HUDEP-2 (cell line): ENCODE measurements around the gene MRS2.
A peak's percentile ranks its signal among the peaks of the same experiment; 100 is the strongest.
"Not testable (repeated sequence)": the region's sequence is repeated elsewhere in the genome, so short reads cannot be mapped to it uniquely, and the experiment has no call there.

ENCODE experiments used
- DNase-seq, 76 experiments: peaks; one replicate each; lab custom pipeline; 2025; ENCODE audit not compliant: unreplicated experiment in 76 of 76; lab: John Stamatoyannopoulos, UW

MRS2 gene

GRCh38 chr6:24385536-24386269, 17.0 kb upstream of the MRS2 start:
- no peak for DNase-seq

DNA sequence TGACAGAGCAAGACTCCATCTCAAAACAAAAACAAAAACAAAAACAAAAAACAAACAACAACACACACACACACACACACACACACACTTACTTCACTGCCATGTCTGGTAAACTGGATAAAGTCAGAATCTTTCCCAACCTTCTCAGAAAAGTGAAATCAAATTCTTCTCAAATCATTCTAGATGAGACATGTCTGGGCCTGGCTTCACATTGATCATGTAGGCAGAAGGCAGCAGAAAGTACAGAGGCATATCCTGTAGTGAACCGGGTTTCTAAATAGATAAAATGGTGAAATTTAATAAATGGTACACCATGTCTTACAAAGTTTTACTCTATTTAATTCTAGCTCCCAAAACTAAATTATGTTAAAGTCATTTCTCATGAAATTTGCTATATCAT, 14.9 kb upstream of the MRS2 start:
- DNase-seq: no peak

DNA sequence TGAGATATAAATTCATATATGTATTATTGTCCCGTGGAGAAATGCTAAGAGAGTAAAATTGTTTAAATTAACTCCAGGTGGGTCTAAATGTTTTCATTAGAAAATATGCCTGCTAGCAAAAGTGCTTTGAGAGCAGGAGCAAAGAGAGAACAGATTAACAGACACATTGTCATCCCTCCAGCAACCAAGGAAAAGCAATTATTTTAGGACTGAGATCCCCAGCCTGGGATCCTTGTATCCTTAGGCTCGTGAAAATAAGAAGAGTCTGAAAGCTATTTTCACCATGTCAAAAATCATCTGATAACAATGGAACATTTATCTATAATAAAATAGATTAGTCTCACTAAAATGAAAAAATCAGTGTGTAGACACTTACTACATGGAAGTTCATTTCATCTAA, 11.5 kb upstream of the MRS2 start:
- no peak for DNase-seq

DNA sequence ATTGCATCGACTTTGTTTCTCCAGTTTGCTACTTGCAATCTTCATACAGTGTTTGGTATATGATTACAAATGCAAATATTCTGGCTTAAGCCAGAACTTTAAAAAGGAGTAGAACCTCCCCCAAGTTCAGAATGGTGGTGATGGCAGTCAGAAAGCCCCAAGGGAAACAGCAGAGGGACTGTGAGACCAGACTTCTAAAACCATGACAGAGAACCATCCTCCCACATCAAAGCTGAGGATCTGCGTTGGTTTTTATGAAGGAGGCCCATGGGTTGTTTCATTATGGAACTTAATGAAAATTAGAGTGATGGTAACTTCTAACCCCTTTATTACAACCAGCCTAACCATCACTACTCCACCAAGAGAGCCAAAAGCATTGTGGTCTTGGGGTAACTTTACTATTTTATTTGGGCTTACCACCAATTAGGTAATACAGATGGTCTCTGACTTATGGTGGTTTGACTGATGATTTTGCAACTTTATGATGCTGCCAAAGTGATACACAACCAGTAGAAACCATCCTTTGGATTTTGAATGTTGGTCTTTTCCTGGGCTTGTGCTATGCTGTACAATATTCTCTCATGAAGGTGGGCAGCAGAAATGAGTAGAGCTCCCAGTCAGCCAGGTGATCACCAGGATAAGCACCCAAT, 10.9 kb upstream of the MRS2 start:
- DNase-seq: no peak

DNA sequence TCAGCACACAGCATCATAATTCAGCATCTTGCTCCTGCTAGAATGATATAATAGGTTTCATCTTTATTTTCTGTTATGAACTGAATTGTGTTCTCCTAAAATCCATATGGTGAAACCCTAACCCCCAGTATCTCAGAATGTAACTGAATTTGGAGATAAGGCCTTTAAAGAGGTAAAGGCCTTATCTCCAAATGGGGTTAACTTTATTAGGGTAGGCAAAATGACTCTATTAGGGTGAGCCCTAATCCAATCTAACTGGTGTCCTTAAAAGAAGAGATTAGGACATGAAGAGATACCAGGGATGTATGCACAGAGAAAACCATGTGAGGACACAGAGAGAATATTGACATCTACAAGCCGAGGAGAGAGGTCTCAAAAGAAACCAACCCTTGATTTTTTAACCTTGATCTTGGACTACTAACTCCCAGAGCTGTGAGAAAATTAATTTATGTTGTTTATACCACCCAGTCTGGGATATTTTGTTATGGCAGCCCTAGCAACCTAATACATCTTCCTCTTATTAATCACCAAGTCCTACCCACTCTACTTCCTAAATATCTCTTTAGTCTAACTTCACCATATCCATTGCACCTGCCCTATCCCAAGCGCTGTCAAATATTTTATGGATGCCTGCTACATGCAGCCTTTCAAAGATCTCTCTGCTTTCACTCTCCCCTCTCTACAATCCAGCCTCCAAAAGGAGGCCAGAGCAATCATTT, 8.5 kb upstream of the MRS2 start:
- no peak for DNase-seq

DNA sequence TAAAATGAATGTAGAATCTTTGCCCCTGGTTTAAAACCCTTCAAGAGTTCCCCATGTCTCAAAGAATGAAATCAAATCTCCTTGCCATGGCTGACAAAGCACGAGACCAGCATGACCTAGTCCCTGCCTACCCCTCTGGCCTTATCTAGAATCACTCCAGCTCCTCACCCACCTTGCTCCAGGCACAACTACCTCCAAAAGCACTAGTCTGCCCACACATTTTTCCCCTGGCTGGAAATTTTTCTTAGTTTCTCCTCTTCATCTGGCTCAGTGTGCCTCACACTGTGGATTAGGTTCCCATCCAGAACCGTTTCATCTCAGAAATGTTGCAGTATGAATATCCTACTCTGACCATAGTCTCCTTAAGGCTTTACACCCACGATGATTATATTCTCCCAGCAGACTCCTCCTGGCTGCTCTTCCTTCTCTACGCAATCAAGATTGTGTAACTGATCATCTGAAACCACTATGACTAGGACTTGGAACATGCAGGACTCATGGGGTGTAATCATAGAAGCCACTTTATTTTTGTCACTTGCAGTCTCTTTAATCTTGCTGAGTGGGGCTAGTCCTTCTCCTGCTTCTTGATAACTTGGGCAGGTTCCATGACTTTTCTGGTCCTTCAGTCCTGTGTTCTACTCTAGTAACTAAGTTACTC, 7.8 kb upstream of the MRS2 start:
- peak in 2 of 76 experiments; percentile 11 to 17 for DNase-seq

DNA sequence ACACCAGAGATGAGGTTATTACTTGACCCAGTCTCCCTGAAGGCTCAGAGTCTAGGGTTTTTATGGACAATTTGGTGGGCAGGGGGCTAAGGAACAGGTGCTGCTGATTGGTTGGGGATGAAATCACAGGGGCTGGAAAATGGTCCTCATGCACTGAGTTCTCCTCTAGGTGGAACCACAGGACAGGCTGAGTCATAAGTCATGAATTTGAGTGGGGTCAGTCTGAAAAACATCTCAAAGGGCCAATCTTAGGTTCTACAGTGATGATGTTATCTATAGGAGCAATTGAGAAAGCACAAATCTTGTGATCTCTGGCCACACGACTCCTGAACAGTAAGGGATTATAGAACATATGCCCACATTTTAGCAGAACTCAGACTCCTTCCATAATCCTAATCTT, 5.9 kb upstream of the MRS2 start:
- DNase-seq: no peak

DNA sequence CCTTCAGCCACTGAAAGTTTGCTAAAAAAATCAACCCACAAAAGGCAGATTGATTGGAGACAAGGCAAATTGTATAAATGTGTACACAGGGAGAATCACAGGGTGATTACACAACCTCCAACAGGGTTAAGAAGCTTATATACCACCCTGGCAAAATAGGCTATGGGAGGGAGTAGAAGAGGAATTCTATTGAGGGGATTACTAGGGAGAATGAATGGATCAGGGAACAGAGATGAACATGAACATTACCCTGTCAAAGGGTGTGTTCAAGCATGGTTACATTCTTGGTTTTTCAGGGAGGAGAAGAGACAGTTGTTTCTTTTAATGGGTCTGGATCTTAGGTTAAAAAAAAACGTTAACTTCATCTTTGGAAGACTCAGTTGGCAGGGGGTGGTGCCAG, 5.1 kb upstream of the MRS2 start:
- DNase-seq: no peak

- peak in 1 of 76 experiments; percentile 32 for DNase-seq
Observed at GRCh38 chr6:24400045-24401039, 2.4 kb upstream of the MRS2 start.

DNA sequence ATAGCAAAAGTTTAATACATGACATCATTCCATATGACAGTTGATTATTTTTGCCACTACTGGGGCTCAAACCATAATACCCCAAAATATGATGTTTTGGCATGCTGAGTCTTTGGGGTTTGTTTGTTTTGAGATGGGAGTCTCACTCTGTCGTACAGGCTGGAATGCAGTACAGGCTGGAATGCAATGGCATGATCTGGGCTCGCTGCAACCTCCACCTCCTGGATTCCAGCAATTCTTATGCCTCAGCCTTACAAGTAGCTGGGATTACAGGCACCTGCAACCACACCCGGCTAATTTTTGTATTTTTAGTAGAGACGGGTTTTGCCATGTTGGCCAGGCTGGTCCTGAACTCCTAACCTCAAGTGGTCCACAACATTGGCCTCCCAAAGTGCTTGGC, 1.3 kb upstream of the MRS2 start:
- no peak for DNase-seq

DNA sequence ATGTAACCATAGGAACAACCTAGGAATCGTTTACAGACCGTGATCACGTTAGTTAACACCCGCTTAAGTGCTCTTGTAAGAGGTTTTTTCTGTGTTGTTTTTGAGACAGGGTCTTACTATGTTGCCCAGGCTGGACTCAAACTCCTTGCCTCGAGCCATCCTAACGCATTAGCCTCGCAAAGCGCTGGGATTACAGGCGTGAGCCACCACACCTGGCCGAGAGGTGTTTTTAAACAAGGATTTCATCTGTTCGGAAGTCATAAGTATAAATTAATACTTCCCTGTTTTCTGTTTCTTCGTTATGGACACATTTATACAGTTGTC, 727 bp downstream of the MRS2 start:
- peak in 3 of 76 experiments; percentile 24 to 37 (median 32) for DNase-seq

GRCh38 chr6:24405262-24405661, 2.5 kb downstream of the MRS2 start:
- no peak for DNase-seq

- no peak for DNase-seq
Observed at GRCh38 chr6:24408719-24409410, 6.1 kb downstream of the MRS2 start.

- DNase-seq: no peak
Observed at GRCh38 chr6:24410622-24411021, 7.9 kb downstream of the MRS2 start.

DNA sequence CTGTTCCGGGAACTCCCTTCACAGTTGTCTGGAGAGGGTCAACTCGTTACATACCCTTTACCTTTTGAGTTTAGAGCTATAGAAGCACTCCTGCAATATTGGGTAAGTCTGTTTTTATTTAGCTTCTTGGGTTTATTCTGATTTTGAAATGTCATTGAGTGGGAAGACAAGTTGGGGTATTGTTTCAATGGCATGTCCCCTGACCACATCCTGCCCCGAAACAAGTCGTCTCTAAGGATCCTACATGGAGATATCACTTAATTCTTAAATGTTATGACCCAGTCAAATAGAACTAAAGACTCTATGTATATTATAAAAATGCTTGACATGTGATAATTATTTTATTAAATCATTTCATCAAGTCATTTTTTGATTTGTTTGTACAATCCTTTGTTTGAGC, 9.6 kb downstream of the MRS2 start:
- DNase-seq: no peak

- DNase-seq: not testable (repeated sequence)
Observed at GRCh38 chr6:24414531-24414930, 11.8 kb downstream of the MRS2 start.

DNA sequence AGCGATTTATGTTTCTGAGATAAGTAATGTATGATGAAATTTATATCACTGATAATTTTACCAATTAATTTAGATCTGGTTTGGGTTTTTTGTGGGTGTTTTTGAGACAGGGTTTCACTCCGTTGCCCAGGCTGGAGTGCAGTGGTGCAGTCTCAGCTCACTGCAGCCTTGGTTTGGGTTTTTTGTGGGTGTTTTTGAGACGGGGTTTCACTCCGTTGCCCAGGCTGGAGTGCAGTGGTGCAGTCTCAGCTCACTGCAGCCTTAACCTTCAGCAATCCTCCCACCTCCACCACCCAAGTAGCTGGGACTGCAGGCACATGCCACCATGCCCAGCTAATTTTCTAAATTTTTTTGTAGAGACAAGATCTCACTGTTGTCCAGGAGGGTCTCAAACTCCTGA, 13.0 kb downstream of the MRS2 start:
- DNase-seq: no peak

- DNase-seq: no peak
Observed at GRCh38 chr6:24419526-24419925, 16.8 kb downstream of the MRS2 start.

GRCh38 chr6:24425091-24425490, 22.4 kb downstream of the MRS2 start:
- DNase-seq: no peak
